ENCODE results near the gene NPFFR1. TPM values are rescaled to one million over a fixed set of nuclear protein-coding genes. Genes with fewer than 3 reads are reported as not detected.
A peak's percentile ranks its signal among the peaks of the same experiment; 100 is the strongest.

NPFFR1 gene
- total and polyA plus RNA-seq, 4 donors, result under 0.01 TPM; not detected in 3

GRCh38 chr10:70333268-70333667, 49.5 kb upstream of the NPFFR1 start (continued):
- TF ChIP-seq, protein P1, sequence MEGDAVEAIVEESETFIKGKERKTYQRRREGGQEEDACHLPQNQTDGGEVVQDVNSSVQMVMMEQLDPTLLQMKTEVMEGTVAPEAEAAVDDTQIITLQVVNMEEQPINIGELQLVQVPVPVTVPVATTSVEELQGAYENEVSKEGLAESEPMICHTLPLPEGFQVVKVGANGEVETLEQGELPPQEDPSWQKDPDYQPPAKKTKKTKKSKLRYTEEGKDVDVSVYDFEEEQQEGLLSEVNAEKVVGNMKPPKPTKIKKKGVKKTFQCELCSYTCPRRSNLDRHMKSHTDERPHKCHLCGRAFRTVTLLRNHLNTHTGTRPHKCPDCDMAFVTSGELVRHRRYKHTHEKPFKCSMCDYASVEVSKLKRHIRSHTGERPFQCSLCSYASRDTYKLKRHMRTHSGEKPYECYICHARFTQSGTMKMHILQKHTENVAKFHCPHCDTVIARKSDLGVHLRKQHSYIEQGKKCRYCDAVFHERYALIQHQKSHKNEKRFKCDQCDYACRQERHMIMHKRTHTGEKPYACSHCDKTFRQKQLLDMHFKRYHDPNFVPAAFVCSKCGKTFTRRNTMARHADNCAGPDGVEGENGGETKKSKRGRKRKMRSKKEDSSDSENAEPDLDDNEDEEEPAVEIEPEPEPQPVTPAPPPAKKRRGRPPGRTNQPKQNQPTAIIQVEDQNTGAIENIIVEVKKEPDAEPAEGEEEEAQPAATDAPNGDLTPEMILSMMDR (IDR thresholded peaks at IDR 0.05; ENCODE audit: low read depth, low read length, missing input control), result no peak
- TF ChIP-seq SP1 (IDR thresholded peaks at IDR 0.05) (no peak), HNF4G (IDR thresholded peaks at IDR 0.05) (no peak)

DNA sequence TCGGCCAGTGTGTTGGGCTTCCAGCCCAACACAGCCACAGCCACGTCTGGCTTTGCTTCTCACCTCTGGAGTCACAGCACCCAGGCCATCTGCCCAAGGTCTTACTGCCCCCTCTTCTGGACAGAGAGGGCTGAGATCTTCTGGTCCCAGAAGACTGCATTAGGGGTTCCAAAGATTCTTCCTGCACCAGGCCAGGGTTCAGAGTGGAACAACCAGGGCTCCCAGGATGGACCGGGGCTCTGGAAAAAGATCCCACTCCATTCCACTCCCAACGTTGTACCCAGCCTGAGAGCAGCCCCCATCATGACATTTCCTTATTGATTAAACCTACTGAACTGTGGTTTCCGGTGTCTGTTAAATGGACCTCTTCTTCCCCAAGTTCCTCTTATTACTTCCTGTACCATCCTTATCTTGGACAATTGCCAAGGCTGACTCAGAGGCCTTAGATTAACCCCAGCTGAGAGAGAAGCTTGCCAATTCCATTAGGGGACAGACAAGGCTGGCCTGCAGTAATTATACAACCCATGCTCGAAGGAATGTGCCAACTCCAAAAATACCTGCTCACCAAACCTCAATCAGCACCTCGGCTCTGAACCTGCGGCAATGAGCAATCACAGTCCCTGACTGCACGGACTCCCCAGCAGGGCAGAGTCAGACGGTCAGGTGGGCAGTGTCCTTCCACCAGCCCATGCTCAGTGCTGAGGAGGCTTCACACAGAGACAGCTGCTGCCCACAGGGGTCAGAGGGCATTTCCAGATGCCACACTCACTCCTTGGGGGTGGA, 47.9 kb upstream of the NPFFR1 start:
- Histone ChIP-seq H3K36me3 (ENCODE audit: control insufficient read depth in 4 of 4, insufficient read depth in 3 of 4, low read depth in 1 of 4, low read length in 3 of 4) (no peaks in the 10 kb centered on the region), H3K27ac (ENCODE audit: low read depth in 1 of 2, low read length in 2 of 2) (no peak overlapping the region), H3K4me1 (ENCODE audit: control insufficient read depth in 4 of 4, insufficient read depth in 4 of 4, low read length in 3 of 4) (peaks cover 4 to 11% (median 8%) of the 10 kb centered on the region in 4 donors), H3K9me3 (ENCODE audit: control insufficient read depth in 4 of 4, low read length in 3 of 4) (no peaks in the 10 kb centered on the region), H3K4me3 (ENCODE audit: low read depth in 1 of 3, low read length in 3 of 3) (no peak overlapping the region), H3K9ac (ENCODE audit: low read depth in 1 of 2, low read length in 2 of 2) (no peak overlapping the region), H3K27me3 (ENCODE audit: control insufficient read depth in 4 of 4, insufficient read depth in 4 of 4, low read length in 3 of 4) (no peaks in the 10 kb centered on the region)
- WGBS, result 43% methylated on average over 10 of the region's 10 CpGs
- TF ChIP-seq HNF4G (IDR thresholded peaks at IDR 0.05) (no peak), RAD21 (IDR thresholded peaks at IDR 0.05) (peak; percentile 23 to 53), NR2F2 (IDR thresholded peaks at IDR 0.05) (peak; percentile 71), RXRA (IDR thresholded peaks at IDR 0.05) (peak; percentile 56 to 78), MAX (IDR thresholded peaks at IDR 0.05) (no peak), HNF4A (conservative IDR thresholded peaks at IDR 0.05) (peak in 1 of 2 donors; percentile 23), GABPA (IDR thresholded peaks at IDR 0.05 in 1 of 2, conservative IDR thresholded peaks at IDR 0.05 in 1 of 2) (peak; percentile 61 to 71), ZBTB33 (IDR thresholded peaks at IDR 0.05) (no peak), EGR1 (IDR thresholded peaks at IDR 0.05; ENCODE audit: low read depth in 2 of 2) (peak; percentile 24 to 35), JUND (IDR thresholded peaks at IDR 0.05) (peak; percentile 87 to 93), YY1 (IDR thresholded peaks at IDR 0.05) (no peak), SP1 (IDR thresholded peaks at IDR 0.05) (peak; percentile 32)
- TF ChIP-seq, protein P1 (IDR thresholded peaks at IDR 0.05; ENCODE audit: low read depth, low read length, missing input control), result peak; percentile 6
- DNase-seq (ENCODE audit: low spot score), result no peak

GRCh38 chr10:70331160-70331485, 47.3 kb upstream of the NPFFR1 start:
- TF ChIP-seq EGR1 (IDR thresholded peaks at IDR 0.05; ENCODE audit: low read depth in 2 of 2), result no peak
- TF ChIP-seq, protein P1 (IDR thresholded peaks at IDR 0.05; ENCODE audit: low read depth, low read length, missing input control), result no peak
- no peak for TF ChIP-seq FOXA2 (IDR thresholded peaks at IDR 0.05)
- 81% methylated on average over 2 of the region's 2 CpGs for WGBS
- peaks cover 4 to 11% (median 8%) of the 10 kb centered on the region in 4 donors for H3K4me1 ChIP-seq (ENCODE audit: control insufficient read depth in 4 of 4, insufficient read depth in 4 of 4, low read length in 3 of 4)
- H3K36me3 ChIP-seq (ENCODE audit: control insufficient read depth in 4 of 4, insufficient read depth in 3 of 4, low read depth in 1 of 4, low read length in 3 of 4), result no peaks in the 10 kb centered on the region
- no peaks in the 10 kb centered on the region for H3K27me3 ChIP-seq (ENCODE audit: control insufficient read depth in 4 of 4, insufficient read depth in 4 of 4, low read length in 3 of 4)
- H3K9ac ChIP-seq (ENCODE audit: low read depth in 1 of 2, low read length in 2 of 2), result no peak overlapping the region
- no peak for DNase-seq (ENCODE audit: low spot score)
- H3K9me3 ChIP-seq (ENCODE audit: control insufficient read depth in 4 of 4, low read length in 3 of 4), result no peaks in the 10 kb centered on the region
- H3K4me3 ChIP-seq (ENCODE audit: low read depth in 1 of 3, low read length in 3 of 3), result no peak overlapping the region
- no peak overlapping the region for H3K27ac ChIP-seq (ENCODE audit: low read depth in 1 of 2, low read length in 2 of 2)
